Measurements from ENCODE around the gene ZNF451.

Gene ZNF451

DNA sequence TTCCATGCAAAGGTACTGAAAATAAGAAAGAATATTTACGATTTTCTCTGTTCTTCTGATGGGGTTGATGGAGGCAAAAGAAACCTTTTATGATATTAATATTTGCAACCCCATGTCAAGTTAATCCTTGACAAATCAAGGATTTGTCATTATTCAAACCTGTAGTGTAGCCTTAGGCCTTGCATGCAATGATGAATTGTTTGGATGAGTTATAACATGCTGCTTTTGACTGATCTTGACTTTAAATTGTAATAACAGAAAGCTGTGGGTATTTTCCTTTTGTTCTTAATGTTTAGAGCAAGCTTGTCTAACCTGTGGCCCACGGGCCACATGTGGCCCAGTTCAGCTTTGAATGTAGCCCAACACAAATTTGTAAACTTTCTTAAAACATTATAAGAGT is 69.1 kb downstream of the ZNF451 start:
- DNase-seq (ENCODE audit: low spot score), result no peak

GRCh38 chr6:57162028-57162427 is 72.0 kb downstream of the ZNF451 start:
- no peak for DNase-seq (ENCODE audit: low spot score)

GRCh38 chr6:57162516-57162915 is 72.5 kb downstream of the ZNF451 start:
- DNase-seq (ENCODE audit: low spot score), result no peak

DNA sequence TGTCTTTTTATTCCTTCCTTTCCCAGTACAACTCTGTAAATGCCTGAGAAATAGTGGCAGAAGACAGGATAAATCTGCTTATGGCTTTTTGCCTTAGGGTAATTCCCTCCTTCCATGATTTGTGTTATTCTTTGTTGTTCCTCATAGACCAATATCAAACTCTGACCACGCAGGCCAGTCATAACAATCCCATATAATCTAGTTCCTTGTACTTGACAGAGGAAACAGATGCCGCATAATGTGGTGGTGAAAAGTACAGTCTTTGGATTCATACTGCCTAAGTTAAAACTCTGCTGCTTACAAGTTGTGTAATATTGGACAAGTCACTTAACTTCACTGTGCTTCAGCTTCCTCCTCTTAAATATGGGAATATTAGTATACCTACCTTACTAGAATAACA is 74.0 kb downstream of the ZNF451 start:
- DNase-seq (ENCODE audit: low spot score), result no peak

- no peak for DNase-seq (ENCODE audit: low spot score)
Measured at GRCh38 chr6:57165080-57165479, 75.1 kb downstream of the ZNF451 start.

DNA sequence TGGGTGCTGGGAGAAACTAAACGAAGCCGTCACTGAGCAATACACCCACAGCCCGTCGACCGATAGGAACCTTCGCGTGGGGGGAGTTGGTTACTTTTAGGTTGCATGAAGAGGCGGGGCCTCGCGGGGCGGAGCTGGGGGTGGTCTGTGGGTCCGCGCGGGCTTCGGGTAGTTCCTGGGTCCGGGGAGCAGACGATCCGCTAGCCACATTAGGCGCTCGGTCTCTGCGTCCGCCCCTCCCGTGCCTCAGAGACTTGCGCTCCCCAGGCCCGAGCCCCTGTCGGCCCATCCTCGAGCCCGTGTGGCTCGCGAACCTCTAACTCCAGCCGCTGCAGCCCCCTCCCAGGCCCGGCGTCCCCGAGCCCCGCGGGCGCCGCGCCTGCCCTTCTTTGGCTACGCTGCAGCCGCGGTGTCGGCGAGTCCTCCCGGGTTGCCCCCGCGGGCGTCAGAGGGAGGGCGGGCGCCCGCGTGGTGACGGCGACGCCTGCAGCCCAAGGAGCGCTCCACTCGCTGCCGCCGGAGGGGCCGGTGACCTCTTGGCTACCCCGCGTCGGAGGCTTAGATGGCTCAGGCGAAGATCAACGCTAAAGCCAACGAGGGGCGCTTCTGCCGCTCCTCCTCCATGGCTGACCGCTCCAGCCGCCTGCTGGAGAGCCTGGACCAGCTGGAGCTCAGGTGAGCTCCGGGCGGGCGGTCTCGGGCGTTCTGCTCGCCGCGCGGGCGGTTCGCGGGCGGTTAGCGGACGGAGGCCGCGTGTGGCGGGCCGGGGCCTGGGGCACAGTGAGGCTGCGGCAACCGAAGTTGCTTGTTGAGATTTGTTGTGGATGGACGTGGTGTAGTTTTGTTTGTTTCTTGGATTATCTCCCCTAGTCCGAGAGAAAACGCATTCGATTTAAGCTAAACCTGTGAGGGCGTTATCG is 82.4 kb downstream of the ZNF451 start, which contains the start of gene BAG2:
Gene BAG2 (plus strand): TSS at position 191 of the 920 bp plus-strand sequence. CDS start 372 bp downstream, at position 563.
- DNase-seq (ENCODE audit: low spot score), result peak; percentile 69

GRCh38 chr6:57173056-57173885 is 83.3 kb downstream of the ZNF451 start:
- DNase-seq (ENCODE audit: low spot score), result peak; percentile 47

DNA sequence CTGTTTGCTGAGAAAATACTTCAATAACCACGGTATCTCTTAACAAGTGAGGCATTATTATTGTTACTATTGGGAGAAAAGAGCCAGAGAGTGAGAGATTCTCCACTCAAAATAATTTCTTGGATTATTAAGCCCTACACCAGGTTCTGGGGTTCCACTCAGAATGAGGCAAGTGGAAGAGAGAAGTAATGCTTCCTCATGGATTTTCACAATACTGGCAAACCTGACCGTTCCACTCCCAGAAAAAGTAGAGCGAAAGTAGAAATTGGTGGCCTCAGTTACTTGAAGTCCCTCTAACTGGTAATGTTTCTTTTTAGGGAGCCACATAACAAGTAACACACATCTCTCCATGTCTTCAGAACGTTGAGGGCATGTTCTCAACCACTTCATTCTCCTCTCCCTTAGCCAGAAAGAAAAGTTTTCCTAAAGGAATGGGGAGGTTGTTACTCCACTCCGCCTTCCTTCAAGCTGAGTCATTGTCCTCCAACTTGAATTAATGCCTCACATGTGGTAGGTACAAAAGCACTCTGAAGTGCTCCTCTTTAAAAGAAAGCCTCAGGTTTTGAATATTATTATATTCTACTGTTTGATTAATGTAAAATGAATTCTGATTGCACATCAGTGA is 84.0 kb downstream of the ZNF451 start:
- no peak for DNase-seq (ENCODE audit: low spot score)

- DNase-seq (ENCODE audit: low spot score), result no peak
Measured at GRCh38 chr6:57174511-57174907, 84.5 kb downstream of the ZNF451 start.

DNA sequence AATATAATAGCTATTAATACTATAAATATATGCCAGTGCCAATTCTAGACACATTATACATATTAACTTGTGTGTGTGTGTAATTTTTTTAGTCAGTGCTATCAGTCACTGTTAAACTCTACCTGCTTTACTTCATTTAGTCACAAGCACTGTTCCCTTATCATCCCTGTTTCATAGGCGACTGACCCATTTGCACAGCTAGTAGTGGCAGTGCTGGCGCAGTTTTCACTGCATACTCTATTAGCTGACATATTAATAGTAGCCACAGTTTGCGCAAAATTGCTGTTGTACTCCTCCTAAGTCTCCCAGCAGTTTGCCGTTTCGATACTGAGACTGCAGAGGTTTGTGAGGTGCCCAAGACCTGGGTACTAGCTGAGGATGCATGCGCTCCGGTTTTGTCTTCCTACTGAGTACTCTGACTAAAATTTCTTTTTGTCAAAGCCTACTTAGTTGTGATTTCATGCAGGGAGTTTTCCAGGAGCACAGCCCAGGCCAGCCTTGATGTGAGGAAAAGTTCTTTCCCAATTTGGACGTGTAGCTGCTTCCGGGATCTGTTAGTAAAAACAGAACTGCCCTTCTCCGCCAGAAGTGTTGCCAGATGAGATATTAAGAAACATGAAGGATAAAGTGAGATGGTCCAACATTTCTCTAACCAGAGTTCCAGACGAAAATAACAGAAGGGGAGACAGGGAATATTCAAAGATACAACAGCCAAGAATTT is 87.7 kb downstream of the ZNF451 start:
- no peak for DNase-seq (ENCODE audit: low spot score)

DNA sequence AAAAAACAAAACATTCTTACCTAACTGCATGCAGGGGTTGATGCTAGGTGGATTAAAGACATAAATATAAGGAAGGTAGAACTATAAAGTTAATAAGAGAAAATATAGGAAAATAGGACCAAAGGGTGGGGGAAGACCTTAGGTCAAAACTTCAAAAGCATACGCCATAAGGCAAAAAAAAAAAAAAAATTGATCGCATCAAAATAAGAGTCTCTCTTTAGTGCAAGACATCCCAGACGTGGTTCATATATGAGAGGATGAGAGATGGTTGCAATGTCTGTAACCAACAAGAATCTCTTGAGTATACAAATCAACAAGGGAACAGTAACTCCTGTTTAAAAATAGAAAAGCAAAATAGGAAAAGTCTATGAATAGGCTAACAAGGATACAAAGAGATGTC is 90.6 kb downstream of the ZNF451 start:
- DNase-seq (ENCODE audit: low spot score), result no peak

- DNase-seq (ENCODE audit: low spot score), result no peak
Measured at GRCh38 chr6:57182017-57182432, 92.0 kb downstream of the ZNF451 start.

- no peak for DNase-seq (ENCODE audit: low spot score)
Measured at GRCh38 chr6:57183336-57183735, 93.3 kb downstream of the ZNF451 start.

DNA sequence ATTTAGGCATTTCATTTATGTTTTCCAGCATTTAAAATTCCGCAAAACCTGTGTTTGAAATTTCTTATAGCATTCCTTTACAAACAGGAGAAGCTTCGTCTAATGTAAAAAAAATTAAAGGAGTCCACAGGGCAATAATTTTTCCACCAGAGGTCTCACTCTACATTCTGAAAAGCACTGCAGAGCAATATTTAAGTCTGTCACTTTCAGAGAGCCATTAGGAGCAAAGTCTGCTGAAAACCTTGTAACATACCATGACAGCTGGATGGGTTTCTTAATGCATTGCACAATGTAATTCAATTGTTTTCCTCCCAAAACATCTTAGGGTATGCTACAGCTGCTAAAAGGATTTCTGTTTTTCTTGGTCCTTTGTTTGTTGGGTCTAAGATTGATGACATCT is 100.2 kb downstream of the ZNF451 start:
- peak; percentile 13 for DNase-seq (ENCODE audit: low spot score)

- no peak for DNase-seq (ENCODE audit: low spot score)
Measured at GRCh38 chr6:57193177-57193576, 103.2 kb downstream of the ZNF451 start.

DNA sequence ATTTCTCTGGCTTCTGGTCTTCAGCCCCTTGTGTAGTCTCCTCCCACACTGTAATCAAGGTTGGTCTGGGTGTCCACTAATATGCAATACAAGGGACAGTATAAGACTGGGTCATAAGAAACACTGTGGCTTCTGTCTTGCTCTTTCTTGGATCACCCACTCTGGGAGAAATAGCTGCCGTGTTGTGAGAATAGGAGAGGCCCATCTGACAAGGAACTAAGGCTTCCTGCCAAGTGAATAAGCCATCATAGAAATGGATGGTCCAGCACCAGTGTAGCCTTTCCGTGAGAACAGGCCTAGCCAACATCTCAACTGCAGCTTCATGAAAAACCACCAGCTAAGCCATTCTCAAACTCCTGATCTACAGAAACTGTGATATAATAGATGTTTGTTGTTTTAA is 105.5 kb downstream of the ZNF451 start:
- no peak for DNase-seq (ENCODE audit: low spot score)

GRCh38 chr6:57198926-57199636 is 109.1 kb downstream of the ZNF451 start:
- DNase-seq (ENCODE audit: low spot score), result no peak

DNA sequence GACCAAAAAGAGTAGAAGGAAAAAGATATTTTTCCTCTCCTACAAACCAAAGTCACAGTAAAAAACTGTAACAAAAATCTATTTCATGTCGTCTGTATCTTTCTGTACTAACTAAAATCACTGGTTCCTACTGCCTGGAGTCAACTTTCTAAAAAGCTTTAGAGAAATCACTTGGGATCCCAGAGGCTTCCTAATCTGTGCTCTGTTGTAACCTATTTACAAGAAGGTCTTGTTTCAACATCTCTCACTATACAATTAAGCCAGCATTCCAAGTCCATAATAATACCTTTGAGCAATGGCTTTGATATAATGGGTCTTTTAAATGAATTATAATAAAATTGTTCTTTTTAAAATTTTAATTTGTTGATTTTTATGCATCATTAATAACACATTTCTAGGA is 111.7 kb downstream of the ZNF451 start:
- no peak for DNase-seq (ENCODE audit: low spot score)

- DNase-seq (ENCODE audit: low spot score), result no peak
Measured at GRCh38 chr6:57205550-57206328, 115.8 kb downstream of the ZNF451 start.

DNA sequence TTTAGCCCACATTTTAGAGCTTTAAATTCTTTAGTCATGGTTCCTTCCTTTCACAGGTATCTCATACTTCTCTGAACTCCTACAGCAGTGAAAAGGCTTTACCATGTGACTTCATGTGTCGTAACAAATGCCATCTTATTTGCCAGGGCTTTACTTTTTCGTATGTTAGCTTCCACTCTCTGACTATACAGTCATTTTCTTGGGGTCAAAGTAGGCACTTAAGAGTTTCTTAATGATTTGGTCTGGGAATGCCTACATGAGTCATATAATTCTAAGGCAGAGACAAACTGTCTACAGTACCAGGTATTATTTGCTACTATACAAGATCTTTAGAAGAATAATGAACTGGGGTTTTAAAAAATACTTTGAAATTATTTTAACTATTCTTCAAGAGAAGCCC is 117.2 kb downstream of the ZNF451 start:
- no peak for DNase-seq (ENCODE audit: low spot score)

Measured in pons (tissue), 1 donor.